GM12801 (cell line): ENCODE results near the gene RAB24.

Source experiments
- TF ChIP-seq, protein P1 (sequence below): IDR thresholded peaks from one replicate; pipeline ENCODE4 v1.5.1; 2011; ENCODE audit warnings: control low read depth; ENCODE audit not compliant: insufficient read length; ENCODE audit errors: extremely low read depth

Gene RAB24

DNA sequence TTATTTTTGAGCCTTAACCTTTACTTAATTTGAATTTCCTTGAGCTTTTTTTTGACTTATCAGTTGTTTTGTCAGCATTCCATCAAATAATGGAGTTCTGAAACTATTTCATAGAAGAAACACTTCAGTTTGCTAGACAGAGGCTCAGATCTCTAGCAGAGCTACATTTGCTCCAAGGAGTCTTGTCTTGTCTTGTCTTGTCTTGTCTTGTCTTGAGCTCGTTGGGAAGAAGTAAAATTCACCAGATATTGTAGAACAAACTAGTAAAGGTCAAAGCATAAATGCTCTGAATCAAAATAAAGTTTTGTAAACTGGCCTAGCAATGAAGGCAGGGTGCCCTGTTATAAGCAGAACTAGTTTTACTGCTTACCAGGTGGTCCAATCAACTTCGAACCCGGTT is 33.5 kb downstream of the RAB24 start:
- TF ChIP-seq, protein P1, sequence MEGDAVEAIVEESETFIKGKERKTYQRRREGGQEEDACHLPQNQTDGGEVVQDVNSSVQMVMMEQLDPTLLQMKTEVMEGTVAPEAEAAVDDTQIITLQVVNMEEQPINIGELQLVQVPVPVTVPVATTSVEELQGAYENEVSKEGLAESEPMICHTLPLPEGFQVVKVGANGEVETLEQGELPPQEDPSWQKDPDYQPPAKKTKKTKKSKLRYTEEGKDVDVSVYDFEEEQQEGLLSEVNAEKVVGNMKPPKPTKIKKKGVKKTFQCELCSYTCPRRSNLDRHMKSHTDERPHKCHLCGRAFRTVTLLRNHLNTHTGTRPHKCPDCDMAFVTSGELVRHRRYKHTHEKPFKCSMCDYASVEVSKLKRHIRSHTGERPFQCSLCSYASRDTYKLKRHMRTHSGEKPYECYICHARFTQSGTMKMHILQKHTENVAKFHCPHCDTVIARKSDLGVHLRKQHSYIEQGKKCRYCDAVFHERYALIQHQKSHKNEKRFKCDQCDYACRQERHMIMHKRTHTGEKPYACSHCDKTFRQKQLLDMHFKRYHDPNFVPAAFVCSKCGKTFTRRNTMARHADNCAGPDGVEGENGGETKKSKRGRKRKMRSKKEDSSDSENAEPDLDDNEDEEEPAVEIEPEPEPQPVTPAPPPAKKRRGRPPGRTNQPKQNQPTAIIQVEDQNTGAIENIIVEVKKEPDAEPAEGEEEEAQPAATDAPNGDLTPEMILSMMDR: no peak

DNA sequence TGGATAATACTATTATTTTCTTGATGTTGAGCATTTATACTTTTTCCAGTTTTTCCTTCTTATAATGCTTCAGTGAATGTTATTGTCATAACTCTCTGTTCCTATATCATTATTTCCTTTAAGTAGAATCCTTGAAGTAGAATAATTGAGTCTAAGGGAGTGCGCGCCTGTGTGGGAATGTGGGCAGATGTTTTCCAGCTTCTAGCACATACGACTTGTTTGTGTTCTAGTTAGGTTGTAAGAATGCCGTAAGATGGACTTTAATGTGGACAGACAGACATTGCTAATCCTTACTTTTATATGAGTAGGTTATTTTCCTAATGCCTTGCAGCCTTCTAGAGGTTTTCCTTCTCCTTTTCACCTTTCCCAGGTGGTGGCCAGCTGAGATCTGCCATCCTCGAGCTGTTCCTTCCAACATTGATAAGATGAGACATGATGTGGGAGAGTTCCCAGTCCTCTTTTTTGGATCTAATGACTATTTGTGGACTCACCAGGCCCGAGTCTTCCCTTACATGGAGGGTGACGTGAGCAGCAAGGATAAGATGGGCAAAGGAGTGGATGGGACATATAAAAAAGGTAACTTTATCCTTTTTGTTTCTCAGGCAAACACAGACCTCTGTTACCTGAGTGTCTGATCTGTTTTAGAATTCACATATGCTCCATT is 34.2 kb downstream of the RAB24 start:
- TF ChIP-seq, protein P1: no peak

DNA sequence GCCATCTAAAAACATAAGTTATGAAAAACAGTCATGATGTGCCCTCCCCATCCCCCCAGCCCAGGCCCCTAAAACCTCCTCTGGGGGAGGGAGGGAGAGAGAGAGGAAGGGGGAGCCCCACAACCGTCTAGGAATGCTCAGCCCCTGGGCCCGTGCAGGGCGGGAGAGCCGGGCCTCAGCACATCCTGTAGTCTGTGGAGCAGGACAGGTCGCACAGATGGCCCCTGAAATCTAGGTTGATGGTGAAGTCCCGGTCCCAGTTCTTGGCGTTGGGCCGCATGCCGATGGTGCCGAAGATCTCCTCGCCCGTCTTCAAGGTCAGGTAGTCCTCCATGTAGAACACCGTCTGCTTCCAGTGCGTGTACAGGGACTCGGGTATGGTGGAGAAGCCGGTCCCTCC is 38.1 kb downstream of the RAB24 start:
- TF ChIP-seq, protein P1: no peak

DNA sequence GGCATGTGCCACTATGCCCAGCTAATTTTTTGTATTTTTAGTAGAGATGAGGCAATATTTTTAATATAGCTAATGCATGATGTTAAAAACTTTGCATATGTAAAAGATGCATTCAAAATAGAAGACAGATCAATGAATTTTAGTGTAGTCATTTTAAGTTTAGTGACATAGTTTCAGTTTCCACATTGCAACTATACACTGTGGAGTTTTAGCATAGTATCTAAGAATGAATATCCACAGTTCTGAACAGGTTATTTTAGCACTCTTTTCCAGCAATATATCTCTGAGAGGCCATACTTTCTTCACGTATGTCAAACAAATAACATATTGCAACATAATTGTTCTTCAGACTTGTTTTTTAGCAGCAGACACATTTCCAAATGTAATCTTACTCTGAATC is 39.3 kb downstream of the RAB24 start:
- TF ChIP-seq, protein P1: no peak

DNA sequence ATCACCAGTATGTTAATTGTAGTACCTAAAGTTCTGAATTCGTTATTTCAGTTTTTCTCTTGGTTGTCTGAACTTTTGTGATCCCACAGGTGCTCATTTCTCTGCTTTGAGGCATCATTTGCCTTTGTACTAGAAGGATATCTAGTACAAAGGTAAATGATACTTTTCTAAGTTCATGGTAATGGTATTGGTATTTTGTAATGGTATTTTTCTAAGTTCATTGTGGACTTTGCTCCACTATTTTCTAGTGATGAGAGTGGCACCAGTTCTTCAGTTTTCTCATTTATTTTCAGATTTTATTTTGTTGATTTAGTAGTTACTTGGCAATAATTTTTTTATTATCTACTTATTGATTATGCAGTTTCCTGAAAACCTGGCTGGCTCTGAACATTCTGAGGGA is 42.0 kb downstream of the RAB24 start:
- TF ChIP-seq, protein P1: no peak

DNA sequence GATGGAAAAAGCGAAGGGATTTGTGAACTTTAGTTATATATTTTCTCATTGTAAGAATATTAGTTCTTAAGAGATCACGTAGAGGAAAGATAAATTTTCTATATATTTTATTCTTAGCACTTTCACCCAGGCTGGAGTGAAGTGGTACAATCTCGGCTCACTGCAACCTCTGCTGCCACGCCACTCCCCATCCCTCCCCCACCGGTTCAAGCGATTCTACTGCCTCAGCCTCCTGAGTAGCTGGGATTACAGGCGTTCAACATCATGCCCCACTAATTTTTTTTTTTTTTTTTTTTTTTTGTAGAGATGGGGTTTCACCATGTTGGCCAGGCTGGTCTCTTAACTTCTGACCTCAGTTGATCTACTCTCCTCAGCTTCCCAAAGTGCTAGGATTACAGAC is 42.6 kb downstream of the RAB24 start:
- TF ChIP-seq, protein P1: no peak

DNA sequence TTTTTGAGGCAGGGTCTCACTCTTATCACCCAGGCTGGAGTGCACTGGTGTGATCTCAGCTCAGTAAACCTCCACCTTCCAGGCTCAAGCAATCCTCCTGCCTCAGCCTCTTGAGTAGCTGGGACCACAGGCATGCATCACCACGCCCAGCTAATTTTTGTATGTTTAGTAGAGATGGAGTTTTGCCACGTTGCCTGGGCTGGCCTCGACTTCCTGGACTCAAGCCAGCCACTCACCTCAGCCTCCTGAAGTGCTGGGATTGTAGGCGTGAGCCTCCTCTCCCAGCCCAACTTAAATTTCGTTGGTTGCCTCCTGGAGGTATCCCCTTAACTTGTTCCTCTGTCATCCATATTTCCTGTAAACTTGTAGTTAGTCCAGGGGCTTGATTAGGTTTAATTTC is 47.2 kb downstream of the RAB24 start:
- TF ChIP-seq, protein P1: no peak
